ENCODE data around the gene ITPK1. TPM values are rescaled to one million over a fixed set of nuclear protein-coding genes. Genes with fewer than 3 reads are reported as not detected.

Gene ITPK1
- total RNA-seq, 2 donors from 2014 or later = 53.8 to 85.0 TPM

DNA sequence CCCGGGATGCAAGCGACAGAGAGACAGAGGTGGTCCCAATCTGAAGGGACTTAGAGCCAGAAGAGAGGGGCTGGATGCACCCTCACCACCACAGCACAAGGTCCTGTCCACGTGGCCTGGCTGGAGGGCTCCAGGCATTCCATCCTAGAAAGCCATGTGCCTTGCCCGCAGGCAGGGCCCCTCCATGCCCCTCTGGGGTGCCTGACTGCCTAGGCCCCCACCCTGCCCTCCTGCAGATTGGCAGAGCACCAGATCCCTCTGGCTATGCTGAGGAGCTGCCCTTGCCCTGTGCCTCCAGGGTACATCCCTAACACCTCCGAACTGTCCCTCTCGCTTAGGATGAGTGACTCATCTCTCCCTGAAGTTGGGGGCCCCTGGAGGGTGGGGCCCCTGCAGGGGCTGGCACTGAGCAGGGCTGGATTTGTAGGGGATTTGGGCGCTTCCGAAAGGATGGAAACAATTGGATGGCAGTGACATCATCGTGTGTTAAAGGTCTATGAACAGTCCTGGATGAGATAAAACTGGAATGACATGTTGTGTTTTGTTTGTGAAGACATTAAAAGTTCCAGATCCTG lies 141.8 kb downstream of the ITPK1 start:
- Histone ChIP-seq H3K27me3 (replicated peaks; ENCODE audit: insufficient read depth) (no peaks in the 10 kb centered on the region), H3K4me1 (ENCODE audit: control insufficient read depth in 1 of 2, low read depth in 2 of 2) (peaks cover 0 to 15% of the 10 kb centered on the region in 2 donors), H3K36me3 (no peaks in the 10 kb centered on the region), H3K4me3 (no peak overlapping the region), H3K27ac (no peak overlapping the region), H3K9me3 (peaks cover 3% of the 10 kb centered on the region)
- DNase-seq (ENCODE audit: low spot score) = no peak
- no peak for ATAC-seq (ENCODE audit: insufficient number of reproducible peaks, low FRiP score, low read depth)
- TF ChIP-seq, protein P1, sequence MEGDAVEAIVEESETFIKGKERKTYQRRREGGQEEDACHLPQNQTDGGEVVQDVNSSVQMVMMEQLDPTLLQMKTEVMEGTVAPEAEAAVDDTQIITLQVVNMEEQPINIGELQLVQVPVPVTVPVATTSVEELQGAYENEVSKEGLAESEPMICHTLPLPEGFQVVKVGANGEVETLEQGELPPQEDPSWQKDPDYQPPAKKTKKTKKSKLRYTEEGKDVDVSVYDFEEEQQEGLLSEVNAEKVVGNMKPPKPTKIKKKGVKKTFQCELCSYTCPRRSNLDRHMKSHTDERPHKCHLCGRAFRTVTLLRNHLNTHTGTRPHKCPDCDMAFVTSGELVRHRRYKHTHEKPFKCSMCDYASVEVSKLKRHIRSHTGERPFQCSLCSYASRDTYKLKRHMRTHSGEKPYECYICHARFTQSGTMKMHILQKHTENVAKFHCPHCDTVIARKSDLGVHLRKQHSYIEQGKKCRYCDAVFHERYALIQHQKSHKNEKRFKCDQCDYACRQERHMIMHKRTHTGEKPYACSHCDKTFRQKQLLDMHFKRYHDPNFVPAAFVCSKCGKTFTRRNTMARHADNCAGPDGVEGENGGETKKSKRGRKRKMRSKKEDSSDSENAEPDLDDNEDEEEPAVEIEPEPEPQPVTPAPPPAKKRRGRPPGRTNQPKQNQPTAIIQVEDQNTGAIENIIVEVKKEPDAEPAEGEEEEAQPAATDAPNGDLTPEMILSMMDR (IDR thresholded peaks at IDR 0.05) = no peak

DNA sequence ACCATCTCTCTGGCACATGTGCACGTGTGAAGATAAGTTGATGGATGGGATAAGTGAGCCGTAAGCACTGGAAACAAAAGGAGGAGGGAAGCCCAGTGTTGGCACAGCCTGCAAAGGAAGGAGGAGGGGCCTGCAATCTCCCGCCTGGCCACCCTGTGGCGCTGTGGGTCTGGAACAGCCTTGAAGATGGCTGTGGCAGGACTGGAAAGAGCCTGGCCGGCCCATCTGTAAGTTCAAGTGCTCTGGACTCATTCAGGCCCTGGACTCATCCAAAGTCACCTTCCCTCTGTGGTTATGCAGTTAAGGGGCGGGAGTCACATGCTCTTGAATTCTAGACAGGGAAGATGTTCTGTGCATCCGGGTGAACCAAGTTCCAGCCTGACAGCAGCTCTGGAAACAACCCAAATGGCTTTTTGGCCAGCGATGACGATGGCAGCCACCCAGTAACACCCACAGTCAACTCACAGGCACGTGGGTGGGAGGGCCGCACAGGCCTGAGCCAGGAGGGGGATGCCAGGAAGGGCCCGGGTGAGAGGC lies 142.4 kb downstream of the ITPK1 start:
- TF ChIP-seq, protein P1 (IDR thresholded peaks at IDR 0.05) = peak; percentile 75
- peaks cover 3% of the 10 kb centered on the region for H3K9me3 ChIP-seq
- no peaks in the 10 kb centered on the region for H3K36me3 ChIP-seq
- H3K27ac ChIP-seq = no peak overlapping the region
- H3K27me3 ChIP-seq (replicated peaks; ENCODE audit: insufficient read depth) = no peaks in the 10 kb centered on the region
- ATAC-seq (ENCODE audit: insufficient number of reproducible peaks, low FRiP score, low read depth) = peak; percentile 52
- H3K4me3 ChIP-seq = no peak overlapping the region
- DNase-seq (ENCODE audit: low spot score) = peak; percentile 26
- peaks cover 0 to 15% of the 10 kb centered on the region in 2 donors for H3K4me1 ChIP-seq (ENCODE audit: control insufficient read depth in 1 of 2, low read depth in 2 of 2)

DNA sequence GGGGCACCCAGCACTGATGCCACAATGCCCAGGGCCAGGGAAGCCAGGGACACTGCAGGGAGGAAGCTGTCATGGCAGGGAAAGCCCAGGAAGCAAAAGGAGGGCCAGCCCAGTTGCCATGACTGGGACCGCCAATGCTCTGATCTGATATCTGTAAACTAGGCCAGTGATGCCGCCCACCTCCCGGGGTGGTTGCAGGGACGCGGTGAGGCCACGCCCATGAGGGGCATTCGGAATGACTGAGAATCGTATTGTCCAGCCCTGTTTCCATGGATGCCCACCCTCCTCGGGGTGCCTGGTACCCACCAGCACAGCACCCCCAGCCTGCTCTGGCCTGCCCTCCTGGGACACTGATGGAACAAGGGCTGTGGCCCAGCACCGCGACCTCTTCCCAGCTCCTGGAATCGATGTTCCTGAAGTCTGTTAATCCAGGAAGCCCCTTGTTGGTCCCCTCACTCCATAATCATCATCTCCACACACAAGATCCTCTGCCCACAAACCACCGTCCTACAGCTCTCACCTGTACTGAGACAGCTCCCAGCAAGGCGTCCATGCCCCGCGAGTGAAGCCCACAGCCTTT lies 144.0 kb downstream of the ITPK1 start:
- Histone ChIP-seq H3K27me3 (replicated peaks; ENCODE audit: insufficient read depth) (no peaks in the 10 kb centered on the region), H3K36me3 (no peaks in the 10 kb centered on the region), H3K4me1 (ENCODE audit: control insufficient read depth in 1 of 2, low read depth in 2 of 2) (peaks cover 0 to 15% of the 10 kb centered on the region in 2 donors), H3K27ac (no peak overlapping the region), H3K9me3 (peaks cover 3% of the 10 kb centered on the region), H3K4me3 (no peak overlapping the region)
- ATAC-seq (ENCODE audit: insufficient number of reproducible peaks, low FRiP score, low read depth) = no peak
- TF ChIP-seq, protein P1 (IDR thresholded peaks at IDR 0.05) = no peak
- no peak for DNase-seq (ENCODE audit: low spot score)

DNA sequence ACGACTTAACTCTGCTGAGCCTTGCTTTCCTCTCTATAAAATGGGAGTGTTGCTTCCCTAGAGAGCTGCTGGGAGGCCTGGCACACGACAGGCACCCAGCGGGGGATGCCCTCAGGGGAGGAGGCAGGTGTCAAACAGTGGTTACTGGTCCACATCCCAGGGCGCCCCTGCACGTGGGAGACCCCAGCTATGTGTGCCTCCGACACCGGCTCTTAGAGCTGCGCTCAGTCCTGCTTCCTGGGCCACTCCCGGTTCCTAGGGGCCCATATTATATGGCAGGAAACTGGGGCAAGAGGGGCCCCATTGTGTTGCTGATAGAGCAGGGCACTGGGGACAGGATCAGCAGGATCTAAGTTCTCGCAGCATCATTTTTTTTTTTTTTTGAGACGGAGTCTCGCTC lies 145.5 kb downstream of the ITPK1 start:
- ATAC-seq (ENCODE audit: insufficient number of reproducible peaks, low FRiP score, low read depth) (no peak), DNase-seq (ENCODE audit: low spot score) (no peak)
- H3K4me3 ChIP-seq = no peak overlapping the region
- H3K9me3 ChIP-seq = no peaks in the 10 kb centered on the region
- peaks cover 0 to 15% of the 10 kb centered on the region in 2 donors for H3K4me1 ChIP-seq (ENCODE audit: control insufficient read depth in 1 of 2, low read depth in 2 of 2)
- no peaks in the 10 kb centered on the region for H3K36me3 ChIP-seq
- no peak overlapping the region for H3K27ac ChIP-seq
- TF ChIP-seq, protein P1 (IDR thresholded peaks at IDR 0.05) = no peak
- no peaks in the 10 kb centered on the region for H3K27me3 ChIP-seq (replicated peaks; ENCODE audit: insufficient read depth)

DNA sequence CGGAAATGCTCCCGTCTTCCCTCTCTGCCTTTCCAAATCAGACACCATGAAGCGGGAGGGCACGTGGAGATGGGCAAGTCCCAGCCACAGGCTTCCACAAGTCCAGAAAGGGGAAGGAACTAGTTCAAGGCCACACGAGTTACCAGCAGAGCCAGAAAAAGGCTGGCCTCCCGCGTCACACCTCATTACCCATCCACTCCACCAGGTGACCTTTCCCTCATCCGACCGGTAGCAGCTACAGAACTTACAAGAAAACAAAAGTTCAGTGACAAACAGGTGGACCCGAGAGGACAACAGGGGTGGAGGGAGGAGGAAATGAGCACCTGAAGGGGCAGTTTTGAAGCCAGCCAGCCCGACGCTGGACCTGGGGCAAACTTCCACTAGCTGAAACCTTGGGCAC lies 145.9 kb downstream of the ITPK1 start:
- Histone ChIP-seq H3K27ac (no peak overlapping the region), H3K4me1 (ENCODE audit: control insufficient read depth in 1 of 2, low read depth in 2 of 2) (peaks cover 0 to 19% of the 10 kb centered on the region in 2 donors), H3K9me3 (no peaks in the 10 kb centered on the region), H3K27me3 (replicated peaks; ENCODE audit: insufficient read depth) (no peaks in the 10 kb centered on the region), H3K36me3 (no peaks in the 10 kb centered on the region), H3K4me3 (no peak overlapping the region)
- TF ChIP-seq, protein P1 (IDR thresholded peaks at IDR 0.05) = no peak
- DNase-seq (ENCODE audit: low spot score) (no peak), ATAC-seq (ENCODE audit: insufficient number of reproducible peaks, low FRiP score, low read depth) (no peak)
